Upper lobe of right lung (tissue), 1 donor: Measurements from ENCODE around the gene ZBTB8OS. TPM values are rescaled to one million over a fixed set of nuclear protein-coding genes. Genes with fewer than 3 reads are reported as not detected.
"Not testable (repeated sequence)": the region's sequence is repeated elsewhere in the genome, so short reads cannot be mapped to it uniquely, and the experiment has no call there.

ENCODE experiments used
- ATAC-seq: fragments of 200-7000 bp; cut with Tn5 transposase; one replicate; pipeline ENCODE4 v1.9.1; 2020; ENCODE audit warnings: mild to moderate bottlenecking, moderate library complexity
- DNase-seq: peaks from one replicate; pipeline ENCODE4 v3.0.0-alpha.2; 2020
- H3K27ac ChIP-seq: fragments of 200-600 bp; one replicate; pipeline ENCODE4 v1.8.0; 2022
- H3K27me3 ChIP-seq: fragments of 200-600 bp; one replicate; pipeline ENCODE4 v1.8.0; 2022; ENCODE audit warnings: mild to moderate bottlenecking
- H3K36me3 ChIP-seq: fragments of 200-600 bp; one replicate; pipeline ENCODE4 v1.8.0; 2022
- H3K4me1 ChIP-seq: fragments of 200-600 bp; one replicate; pipeline ENCODE4 v1.8.0; 2022
- H3K4me3 ChIP-seq: fragments of 200-600 bp; one replicate; pipeline ENCODE4 v1.8.0; 2022; ENCODE audit warnings: mild to moderate bottlenecking
- H3K9me3 ChIP-seq: fragments of 200-600 bp; one replicate; pipeline ENCODE4 v1.8.0; 2022
- intact Hi-C: fragments of 100-400 bp; cut with DNase I; formaldehyde crosslinking; loops from one replicate; pipeline ENCODE4 v1.11.0; 2022
- total RNA-seq: library from RNA; stranded (reverse); fragmentation: NEBNext Ultra II Directional; extraction: Animal tissue kit (Norgen Biotek cat#: 25700); gene quantifications from one replicate; pipeline ENCODE4 v1.2.1, GENCODE V29; 2021
- TF ChIP-seq, protein P1 (sequence below): fragments of 200-600 bp; IDR thresholded peaks from one replicate; pipeline ENCODE4 v1.8.0; 2022; ENCODE audit warnings: antibody characterized with exemption
- donor health status: DM: no; HTN: yes; CAD: no; lungs with severe emphysema.

Gene ZBTB8OS
- total RNA-seq, 1 donor from 2014 or later: 47.8 TPM

DNA sequence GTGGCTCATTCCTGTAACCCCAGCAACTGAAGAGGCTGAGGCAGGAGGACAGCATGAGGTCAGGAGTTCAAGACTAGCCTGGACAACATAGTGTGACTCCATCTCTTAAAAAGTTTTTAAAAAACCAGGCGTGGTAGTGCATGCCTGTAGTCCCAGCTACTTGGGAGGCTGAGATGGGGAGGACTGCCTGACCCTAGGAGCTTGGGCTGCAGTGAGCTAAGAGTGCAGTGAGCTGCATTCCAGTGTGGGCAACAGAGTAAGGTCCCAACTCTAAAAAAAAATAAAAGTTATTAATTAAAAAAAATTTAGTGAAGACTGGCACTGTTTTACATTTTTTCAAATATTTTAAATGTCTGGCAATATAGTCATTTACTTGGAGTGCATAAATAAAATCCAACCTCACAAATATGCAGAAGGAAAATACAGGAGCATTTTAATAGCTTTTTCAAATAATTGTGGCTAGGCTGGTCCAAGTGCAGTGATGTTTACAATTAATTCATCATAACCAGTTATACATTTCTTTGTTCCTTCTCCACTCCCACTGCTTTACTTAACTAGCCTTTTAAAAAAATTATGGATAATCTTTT is 10.8 kb downstream of the ZBTB8OS start:
- TF ChIP-seq, protein P1, sequence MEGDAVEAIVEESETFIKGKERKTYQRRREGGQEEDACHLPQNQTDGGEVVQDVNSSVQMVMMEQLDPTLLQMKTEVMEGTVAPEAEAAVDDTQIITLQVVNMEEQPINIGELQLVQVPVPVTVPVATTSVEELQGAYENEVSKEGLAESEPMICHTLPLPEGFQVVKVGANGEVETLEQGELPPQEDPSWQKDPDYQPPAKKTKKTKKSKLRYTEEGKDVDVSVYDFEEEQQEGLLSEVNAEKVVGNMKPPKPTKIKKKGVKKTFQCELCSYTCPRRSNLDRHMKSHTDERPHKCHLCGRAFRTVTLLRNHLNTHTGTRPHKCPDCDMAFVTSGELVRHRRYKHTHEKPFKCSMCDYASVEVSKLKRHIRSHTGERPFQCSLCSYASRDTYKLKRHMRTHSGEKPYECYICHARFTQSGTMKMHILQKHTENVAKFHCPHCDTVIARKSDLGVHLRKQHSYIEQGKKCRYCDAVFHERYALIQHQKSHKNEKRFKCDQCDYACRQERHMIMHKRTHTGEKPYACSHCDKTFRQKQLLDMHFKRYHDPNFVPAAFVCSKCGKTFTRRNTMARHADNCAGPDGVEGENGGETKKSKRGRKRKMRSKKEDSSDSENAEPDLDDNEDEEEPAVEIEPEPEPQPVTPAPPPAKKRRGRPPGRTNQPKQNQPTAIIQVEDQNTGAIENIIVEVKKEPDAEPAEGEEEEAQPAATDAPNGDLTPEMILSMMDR: no peak
- DNase-seq: no peak
- Histone ChIP-seq H3K4me3 (no peak overlapping the region), H3K27me3 (no peaks in the 10 kb centered on the region), H3K9me3 (no peaks in the 10 kb centered on the region), H3K4me1 (peaks cover 5% of the 10 kb centered on the region), H3K27ac (no peak overlapping the region), H3K36me3 (peaks cover 3% of the 10 kb centered on the region)
- intact Hi-C loops: no loop called here
- ATAC-seq: no peak

DNA sequence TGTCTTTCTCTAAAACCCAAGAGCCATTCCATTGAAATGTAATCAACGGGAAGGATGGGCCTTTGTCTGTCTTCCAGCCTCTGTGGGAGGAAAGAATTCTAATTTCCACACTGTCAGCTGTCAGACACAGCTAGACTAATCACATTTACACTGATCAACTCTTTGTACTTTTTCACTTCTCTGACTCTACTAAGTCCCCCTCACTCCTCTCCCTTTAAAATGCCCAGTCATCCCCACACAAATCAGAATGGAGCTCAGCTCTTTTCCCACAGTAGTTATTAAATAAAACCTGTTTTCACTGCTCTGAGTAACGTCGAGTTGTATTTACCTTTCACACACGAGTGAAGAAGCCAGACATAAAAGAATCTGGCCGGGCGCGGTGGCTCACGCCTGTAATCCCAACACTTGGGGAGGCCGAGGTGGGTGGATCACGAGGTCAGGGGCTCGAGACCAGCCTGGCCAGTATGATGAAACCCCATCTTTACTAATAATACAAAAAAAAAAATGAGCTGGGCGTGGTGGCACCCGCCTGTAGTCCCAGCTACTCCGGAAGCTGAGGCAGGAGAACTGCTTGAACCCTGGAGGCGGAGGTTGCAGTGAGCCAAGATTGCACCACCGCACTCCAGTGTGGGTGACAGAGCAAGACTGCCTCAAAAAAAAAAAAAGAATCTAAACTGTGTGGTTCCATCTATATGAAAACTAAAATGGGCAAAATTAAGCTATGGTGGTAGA is 13.3 kb downstream of the ZBTB8OS start:
- ATAC-seq (peak; percentile 89), DNase-seq (peak; percentile 88)
- peak overlapping the region; percentile 14 for H3K4me3 ChIP-seq
- H3K4me1 ChIP-seq: peaks cover 5% of the 10 kb centered on the region
- H3K9me3 ChIP-seq: no peaks in the 10 kb centered on the region
- TF ChIP-seq, protein P1: no peak
- H3K36me3 ChIP-seq: peaks cover 26% of the 10 kb centered on the region
- no peaks in the 10 kb centered on the region for H3K27me3 ChIP-seq
- peak overlapping the region; percentile 58 for H3K27ac ChIP-seq
- intact Hi-C loops: no loop called here

DNA sequence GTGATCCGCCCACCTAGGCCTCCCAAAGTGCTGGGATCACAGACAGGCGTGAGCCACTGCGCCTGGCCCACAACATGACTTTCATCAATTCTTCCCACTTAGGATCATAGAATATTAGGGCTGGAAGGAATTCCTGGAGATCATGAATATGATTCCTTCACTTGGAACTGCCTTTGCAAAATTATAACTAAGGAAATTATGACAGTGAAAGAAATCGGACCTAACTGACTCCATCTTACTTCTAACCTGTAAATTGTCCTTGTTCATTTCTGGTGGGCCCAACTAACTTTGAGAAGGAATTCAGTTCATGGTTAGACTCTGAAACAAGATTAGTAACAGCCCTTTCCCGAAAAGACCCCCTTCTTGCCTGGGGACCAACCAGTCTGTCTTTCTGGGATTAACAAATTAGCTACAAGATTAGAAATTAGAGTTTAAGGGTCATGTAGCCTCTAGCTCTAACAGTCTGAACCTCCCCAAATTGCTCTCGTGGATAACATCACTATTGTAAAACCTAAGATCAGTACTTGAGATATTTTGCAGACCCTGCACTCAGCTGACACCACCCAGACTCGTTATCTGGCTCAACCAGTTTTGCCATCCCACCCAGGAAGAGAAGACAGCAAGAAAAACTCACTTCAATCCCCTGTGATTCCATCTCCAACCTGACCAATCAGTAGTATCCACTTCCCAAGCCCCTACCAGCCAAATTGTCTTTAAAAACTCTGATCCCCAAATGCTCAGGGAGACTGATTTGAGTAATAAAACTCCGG is 14.7 kb downstream of the ZBTB8OS start:
- intact Hi-C loops: no loop called here

DNA sequence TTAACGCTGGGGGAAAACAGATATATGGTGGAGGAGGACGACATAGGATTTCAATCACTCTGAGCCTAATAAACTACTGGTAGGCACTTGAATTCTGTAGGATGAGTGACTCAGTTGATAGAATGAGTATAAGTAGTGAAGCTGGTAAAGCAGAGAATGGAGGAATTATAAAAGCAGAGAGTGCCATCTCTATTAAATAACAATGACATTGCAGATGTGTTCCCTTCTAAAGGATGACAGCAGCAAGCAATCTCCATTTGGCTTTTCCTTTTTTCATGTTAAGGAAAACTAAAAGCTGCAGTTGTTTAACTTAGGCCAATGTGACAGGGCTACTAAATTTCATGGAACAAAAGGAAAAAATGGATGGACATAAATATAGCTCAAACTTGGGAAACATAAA is 17.5 kb downstream of the ZBTB8OS start:
- H3K27me3 ChIP-seq: no peaks in the 10 kb centered on the region
- DNase-seq: no peak
- intact Hi-C loops: no loop called here
- H3K9me3 ChIP-seq: no peaks in the 10 kb centered on the region
- ATAC-seq: no peak
- peaks cover 56% of the 10 kb centered on the region for H3K36me3 ChIP-seq
- H3K27ac ChIP-seq: no peak overlapping the region
- TF ChIP-seq, protein P1: no peak
- H3K4me1 ChIP-seq: peaks cover 3% of the 10 kb centered on the region
- no peak overlapping the region for H3K4me3 ChIP-seq

More for the DNA sequence above, 14.7 kb downstream of the ZBTB8OS start:
- Histone ChIP-seq H3K4me1 (peaks cover 5% of the 10 kb centered on the region), H3K27me3 (no peaks in the 10 kb centered on the region), H3K9me3 (no peaks in the 10 kb centered on the region), H3K27ac (no peak overlapping the region), H3K36me3 (peaks cover 34% of the 10 kb centered on the region), H3K4me3 (no peak overlapping the region)
- ATAC-seq: no peak
- no peak for DNase-seq
- TF ChIP-seq, protein P1: no peak

- H3K27ac ChIP-seq, ATAC-seq, H3K9me3 ChIP-seq, H3K27me3 ChIP-seq, intact Hi-C loops, H3K4me1 ChIP-seq, H3K4me3 ChIP-seq, DNase-seq: not testable (repeated sequence)
- peaks cover 81% of the 10 kb centered on the region for H3K36me3 ChIP-seq
Observed at GRCh38 chr1:32630173-32630572, 20.2 kb downstream of the ZBTB8OS start.

DNA sequence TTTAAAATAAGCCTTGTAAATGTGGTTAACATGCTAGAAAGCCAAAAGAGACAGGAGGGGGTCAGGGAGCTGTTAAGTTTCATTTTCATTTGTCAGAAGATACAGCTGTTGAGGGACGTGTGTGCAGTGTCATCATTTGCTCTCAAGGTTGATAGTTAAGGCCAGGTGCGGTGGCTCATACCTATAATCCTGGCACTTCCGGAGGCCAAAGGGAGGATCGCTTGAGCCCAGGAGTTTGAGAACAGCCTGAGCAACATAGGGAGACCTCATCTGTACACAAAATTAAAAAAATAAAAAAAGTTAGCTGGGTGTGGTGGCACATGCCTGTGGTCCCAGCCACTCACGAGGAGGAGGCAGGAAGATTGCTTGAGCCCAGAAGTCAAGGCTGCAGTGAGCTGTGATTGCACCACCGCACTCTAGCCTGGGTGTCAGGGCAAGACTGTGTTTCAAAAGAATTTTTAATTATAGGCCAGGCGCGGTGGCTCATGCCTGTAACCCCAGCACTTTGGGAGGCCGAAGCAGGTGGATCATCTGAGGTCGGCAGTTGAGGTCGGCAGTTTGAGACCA is 22.7 kb downstream of the ZBTB8OS start:
- H3K4me1 ChIP-seq: no peaks in the 10 kb centered on the region
- H3K27me3 ChIP-seq: no peaks in the 10 kb centered on the region
- no peak overlapping the region for H3K27ac ChIP-seq
- intact Hi-C loops: no loop called here
- H3K9me3 ChIP-seq: no peaks in the 10 kb centered on the region
- peaks cover 61% of the 10 kb centered on the region for H3K36me3 ChIP-seq
- TF ChIP-seq, protein P1: no peak
- H3K4me3 ChIP-seq: no peak overlapping the region
- no peak for ATAC-seq
- DNase-seq: no peak
